IMR-90 (cell line): ENCODE data around the gene USO1. TPM values are rescaled to one million over a fixed set of nuclear protein-coding genes. Genes with fewer than 3 reads are reported as not detected.

ENCODE experiments used
- ATAC-seq: fragments of 200-7000 bp; cut with Tn5 transposase; 2 replicates; pipeline ENCODE4 v1.9.1; 2020; ENCODE audit warnings: low read depth, mild to moderate bottlenecking, moderate library complexity
- BruUV-seq: library from RNA; stranded (reverse); fragments of 400-500 nt; replicated peaks from 2 replicates; lab custom pipeline; 2021; lab: Mats Ljungman, UMichigan
- CTCF ChIA-PET: fragments of 300-600 bp; formaldehyde crosslinking; extraction: SDS; loops from one replicate; lab custom pipeline; 2021; ENCODE audit warnings: antibody characterized with exemption; lab: Yijun Ruan, JAX
- POLR2A ChIA-PET: fragments of 300-600 bp; sonication (Branson Sonifier 250); formaldehyde crosslinking; loops from one replicate; lab custom pipeline; 2022; ENCODE audit warnings: antibody characterized with exemption; ENCODE audit not compliant: unreplicated experiment; lab: Charles Lee
- DNase-seq: peaks from one replicate; pipeline ENCODE4 v3.0.0; 2013
- H2AFZ ChIP-seq: replicated peaks from 2 replicates; pipeline ENCODE3; 2013; ENCODE audit warnings: low read length, mild to moderate bottlenecking; ENCODE audit not compliant: poor library complexity
- H2AK5ac ChIP-seq: 2 replicates; pipeline ENCODE4 v1.6.1; 2013; ENCODE audit warnings: low read depth, low read length, inconsistent platforms
- H2AK9ac ChIP-seq: replicated peaks from 2 replicates; pipeline ENCODE3; 2013; ENCODE audit warnings: mild to moderate bottlenecking, low read depth, low read length, moderate library complexity; ENCODE audit not compliant: poor library complexity
- H2BK120ac ChIP-seq: 2 replicates; pipeline ENCODE4 v1.6.1; 2013; ENCODE audit warnings: low read depth, low read length, inconsistent platforms
- H2BK15ac ChIP-seq: 3 replicates; pipeline ENCODE4 v1.6.1; 2013; ENCODE audit warnings: low read depth, low read length, inconsistent platforms
- H2BK20ac ChIP-seq: 2 replicates; pipeline ENCODE4 v1.6.1; 2013; ENCODE audit warnings: low read depth, mild to moderate bottlenecking, inconsistent platforms, low read length, moderate library complexity
- H2BK5ac ChIP-seq: 2 replicates; pipeline ENCODE4 v1.6.1; 2013; ENCODE audit warnings: mild to moderate bottlenecking, low read depth, low read length, inconsistent platforms; ENCODE audit not compliant: poor library complexity, severe bottlenecking
- H3K14ac ChIP-seq: replicated peaks from 2 replicates; pipeline ENCODE4 v1.6.1; 2013; ENCODE audit warnings: low read depth, low read length, inconsistent platforms
- H3K18ac ChIP-seq: 2 replicates; pipeline ENCODE4 v1.6.1; 2013; ENCODE audit warnings: low read depth, low read length, control low read depth
- H3K23ac ChIP-seq: 2 replicates; pipeline ENCODE4 v1.6.1; 2013; ENCODE audit warnings: low read depth, low read length, inconsistent platforms
- H3K27ac ChIP-seq: 2 replicates; pipeline ENCODE4 v1.5.1; 2013; ENCODE audit warnings: mild to moderate bottlenecking, control low read depth, low read length; ENCODE audit not compliant: insufficient read depth
- H3K27me3 ChIP-seq: 2 replicates; pipeline ENCODE4 v1.6.1; 2013; ENCODE audit warnings: low read length; ENCODE audit not compliant: control insufficient read depth, insufficient read depth
- H3K36me3 ChIP-seq: 2 replicates; pipeline ENCODE4 v1.6.1; 2013; ENCODE audit warnings: low read length, mixed read lengths; ENCODE audit not compliant: control insufficient read depth, insufficient read depth
- H3K4ac ChIP-seq: 2 replicates; pipeline ENCODE4 v1.6.1; 2013; ENCODE audit warnings: low read depth, low read length, inconsistent platforms
- H3K4me1 ChIP-seq: 2 replicates; pipeline ENCODE4 v1.6.1; 2013; ENCODE audit warnings: low read length, mixed read lengths; ENCODE audit not compliant: control insufficient read depth, insufficient read depth
- H3K4me2 ChIP-seq: 2 replicates; pipeline ENCODE4 v1.6.1; 2013; ENCODE audit warnings: low read depth, mild to moderate bottlenecking, control low read depth, low read length, moderate library complexity
- H3K4me3 ChIP-seq: 2 replicates; pipeline ENCODE4 v1.5.1; 2013; ENCODE audit warnings: low read depth, mild to moderate bottlenecking, control low read depth, low read length, moderate library complexity; ENCODE audit not compliant: insufficient read depth
- H3K56ac ChIP-seq: 2 replicates; pipeline ENCODE4 v1.6.1; 2013; ENCODE audit warnings: low read length, inconsistent platforms; ENCODE audit not compliant: insufficient read depth; ENCODE audit errors: extremely low read depth
- H3K79me1 ChIP-seq, 2 experiments: 2 replicates each; pipeline ENCODE4 v1.6.1; 2013; ENCODE audit warnings: low read length in 2 of 2, inconsistent platforms in 1 of 2, low read depth in 1 of 2
- H3K9ac ChIP-seq: 2 replicates; pipeline ENCODE4 v1.6.1; 2013; ENCODE audit warnings: low read depth, low read length, control low read depth
- H3K9me1 ChIP-seq: 2 replicates; pipeline ENCODE4 v1.6.1; 2013; ENCODE audit warnings: low read length, inconsistent platforms; ENCODE audit not compliant: insufficient read depth
- H3K9me3 ChIP-seq: 2 replicates; pipeline ENCODE4 v1.6.1; 2013; ENCODE audit warnings: low read length; ENCODE audit not compliant: control insufficient read depth, insufficient read depth
- H4K20me1 ChIP-seq: 2 replicates; pipeline ENCODE4 v1.6.1; 2013; ENCODE audit warnings: low read length, inconsistent platforms; ENCODE audit not compliant: insufficient read depth
- H4K5ac ChIP-seq: 2 replicates; pipeline ENCODE4 v1.6.1; 2013; ENCODE audit warnings: mild to moderate bottlenecking, low read depth, low read length, control low read depth
- H4K8ac ChIP-seq, 2 experiments: 2 replicates each; pipeline ENCODE4 v1.6.1; 2013; ENCODE audit warnings: low read depth in 2 of 2, low read length in 2 of 2, control low read depth in 1 of 2, inconsistent platforms in 1 of 2
- H4K91ac ChIP-seq: 2 replicates; pipeline ENCODE4 v1.6.1; 2013; ENCODE audit warnings: low read depth, low read length, inconsistent platforms; ENCODE audit not compliant: insufficient read depth
- CEBPB ChIP-seq: IDR thresholded peaks from 2 replicates; pipeline ENCODE4 v1.6.1; 2012; ENCODE audit warnings: low read depth, low read length, improper control_type of control experiment
- WGBS, 2 experiments: methylation state at CpG; one replicate each; pipeline versions ENCODE4 v1.1.5 to v1.1.7; 2013; ENCODE audit warnings: missing lambda C conversion rate in 2 of 2; ENCODE audit not compliant: insufficient read length in 1 of 2; ENCODE audit errors: extremely low coverage in 2 of 2; 5-methylcytosine and 5-hydroxymethylcytosine counted together
- dilution Hi-C: fragments of 300-500 bp; cut with HindIII; formaldehyde crosslinking; loops from one replicate; pipeline ENCODE4 v1.14.3; 2018; ENCODE audit warnings: low sequenced_read_pairs; ENCODE audit not compliant: unreplicated experiment
- in situ Hi-C: fragments of 300-500 bp; cut with MboI; formaldehyde crosslinking; loops from 3 replicates; pipeline ENCODE4 v1.14.3; 2019; ENCODE audit warnings: low sequenced_read_pairs, inconsistent platforms, mixed read lengths
- intact Hi-C: fragments of 100-400 bp; cut with micrococcal nuclease; formaldehyde crosslinking; loops from 2 replicates; pipeline ENCODE4 v1.10.0; 2022
- polyA plus RNA-seq, 3 experiments: library from polyadenylated mRNA; depleted of rRNA; stranded (reverse); fragments of >200 nt; gene quantifications; 2 replicates each; pipeline ENCODE4 v1.2.3, GENCODE V29; 2012; ENCODE audit warnings: low replicate concordance in 1 of 3
- total RNA-seq: library from RNA; depleted of rRNA; stranded (reverse); fragments of >200 nt; gene quantifications from 2 replicates; pipeline ENCODE4 v1.2.3, GENCODE V29; 2012
- TF ChIP-seq, protein P1 (sequence below): fragments of 150-350 bp; IDR thresholded peaks from 2 replicates; pipeline ENCODE4 v1.6.1; 2016; ENCODE audit warnings: low read depth, mild to moderate bottlenecking, low read length, moderate library complexity, borderline replicate concordance

USO1 gene
- total and polyA plus RNA-seq, 2 of the 4 experiments (the other 2 are of a cell fraction) = 63.7 to 121 TPM

- no peak overlapping the region for H4K91ac ChIP-seq
- H3K4me1 ChIP-seq = peaks cover 10% of the 10 kb centered on the region
- no peak overlapping the region for H3K14ac ChIP-seq
- H4K8ac ChIP-seq = no peak overlapping the region
- H3K4me2 ChIP-seq = peak overlapping the region; percentile 89
- no peak overlapping the region for H4K5ac ChIP-seq
- no peak overlapping the region for H3K4ac ChIP-seq
- H3K9me1 ChIP-seq = peaks cover 2% of the 10 kb centered on the region
- peaks cover 5 to 49% of the 10 kb centered on the region in 2 experiments; a peak in 2 of 4 replicates for H3K79me1 ChIP-seq
- H2AFZ ChIP-seq = no peak overlapping the region
- in situ Hi-C loops = no loop called here
- no peak overlapping the region for H2BK5ac ChIP-seq
- no peak overlapping the region; the same call in 1 of the 2 replicates for H3K9ac ChIP-seq
- no peak overlapping the region for H3K4me3 ChIP-seq
- H2AK5ac ChIP-seq = no peak overlapping the region
- H3K23ac ChIP-seq = no peak overlapping the region
- H3K9me3 ChIP-seq = no peaks in the 10 kb centered on the region
- H2BK20ac ChIP-seq = no peak overlapping the region
- H3K18ac ChIP-seq = no peak overlapping the region
- H2AK9ac ChIP-seq = no peak overlapping the region
- H3K56ac ChIP-seq = no peak overlapping the region
- peaks cover 30% of the 10 kb centered on the region for H4K20me1 ChIP-seq
- no CpG with 5 or more reads among the region's 1 CpG for WGBS, 2 experiments
- H3K36me3 ChIP-seq = no peaks in the 10 kb centered on the region
- ChIA-PET POLR2A (no interaction called here), CTCF (interaction anchor here (1.1 kb wide), 1 partner anchor 121 kb away, joined by 4 read pairs; no protein-coding TSS in a partner anchor)
- no peak overlapping the region for H3K27ac ChIP-seq
- no peak overlapping the region for H2BK15ac ChIP-seq
- H3K27me3 ChIP-seq = no peaks in the 10 kb centered on the region
- BruUV-seq = no TSS peak
- dilution Hi-C loops = no loop called here
- no peak overlapping the region for H2BK120ac ChIP-seq
- intact Hi-C loops = no loop called here
- DNase-seq = peak; percentile 15
- ATAC-seq = no peak
- 0 out of 2 replicates have a peak, but pooled peaks have one; percentile 4 for TF ChIP-seq CEBPB
- TF ChIP-seq, protein P1, sequence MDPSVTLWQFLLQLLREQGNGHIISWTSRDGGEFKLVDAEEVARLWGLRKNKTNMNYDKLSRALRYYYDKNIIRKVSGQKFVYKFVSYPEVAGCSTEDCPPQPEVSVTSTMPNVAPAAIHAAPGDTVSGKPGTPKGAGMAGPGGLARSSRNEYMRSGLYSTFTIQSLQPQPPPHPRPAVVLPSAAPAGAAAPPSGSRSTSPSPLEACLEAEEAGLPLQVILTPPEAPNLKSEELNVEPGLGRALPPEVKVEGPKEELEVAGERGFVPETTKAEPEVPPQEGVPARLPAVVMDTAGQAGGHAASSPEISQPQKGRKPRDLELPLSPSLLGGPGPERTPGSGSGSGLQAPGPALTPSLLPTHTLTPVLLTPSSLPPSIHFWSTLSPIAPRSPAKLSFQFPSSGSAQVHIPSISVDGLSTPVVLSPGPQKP = no peak
These were observed 2.7 kb downstream of the USO1 start for GRCh38 chr4:75727073-75727472.
